Lower leg skin (tissue), 4 donors: ENCODE measurements around the gene NME8. TPM values are rescaled to one million over a fixed set of nuclear protein-coding genes. Genes with fewer than 3 reads are reported as not detected.
A peak's percentile ranks its signal among the peaks of the same experiment; 100 is the strongest.

Source experiments
- DNase-seq, 2 donors: peaks; one replicate each; pipeline ENCODE4 v3.0.0-alpha.2; 2019; ENCODE audit warnings: low spot score in 2 of 2
- H3K4me3 ChIP-seq: fragments of 200-600 bp; sonication (generic); 2 replicates; pipeline ENCODE4 v1.5.1; 2017; ENCODE audit warnings: mild to moderate bottlenecking, low read depth; ENCODE audit not compliant: poor library complexity, severe bottlenecking
- CTCF ChIP-seq, 3 donors: fragments of 450-650 bp; IDR thresholded peaks; one replicate each; pipeline ENCODE4 v1.5.1; 2016; ENCODE audit warnings: antibody characterized with exemption in 3 of 3, mild to moderate bottlenecking in 3 of 3, moderate library complexity in 2 of 3
- POLR2A ChIP-seq, 2 donors: fragments of 450-650 bp; IDR thresholded peaks; one replicate each; pipeline ENCODE4 v1.6.1; 2016 to 2017; ENCODE audit warnings: antibody characterized with exemption in 2 of 2, mild to moderate bottlenecking in 1 of 2, moderate library complexity in 1 of 2
- WGBS, 2 donors: methylation state at CpG; one replicate each; pipeline ENCODE4 v1.1.5; 2018; 5-methylcytosine and 5-hydroxymethylcytosine counted together
- intact Hi-C: fragments of 100-400 bp; cut with DNase I; formaldehyde crosslinking; loops from one replicate; pipeline ENCODE4 v1.15.0; 2023; ENCODE audit warnings: low total_unique reads
- total RNA-seq, 4 donors: library from RNA; depleted of rRNA; stranded (reverse); fragments of >200 nt; gene quantifications; one replicate each; pipeline ENCODE4 v1.1.0, GENCODE V29; 2016

Gene NME8
- total RNA-seq, 4 donors from 2014 or later, result 2.1 TPM; not detected in 3

- no peak overlapping the region for H3K4me3 ChIP-seq
- 88 to 90% methylated on average over 5 of the region's 5 CpGs for WGBS, 2 donors
- intact Hi-C loops, result no loop called here
- no peak for DNase-seq
- TF ChIP-seq POLR2A (IDR thresholded peaks at IDR 0.05) (no peak), CTCF (IDR thresholded peaks at IDR 0.05) (no peak)
These were observed 82.0 kb downstream of the NME8 start for GRCh38 chr7:37930226-37930948.

- intact Hi-C loops, result no loop called here
- no peak for DNase-seq
- WGBS, 2 donors, result 82 to 83% methylated on average over 2 of the region's 2 CpGs
- no peak for TF ChIP-seq CTCF (IDR thresholded peaks at IDR 0.05)
- TF ChIP-seq POLR2A (IDR thresholded peaks at IDR 0.05), result no peak
- no peak overlapping the region for H3K4me3 ChIP-seq
These were observed 84.1 kb downstream of the NME8 start for GRCh38 chr7:37932543-37932942.

GRCh38 chr7:37933018-37933566 lies 84.7 kb downstream of the NME8 start:
- TF ChIP-seq CTCF (IDR thresholded peaks at IDR 0.05) (no peak), POLR2A (IDR thresholded peaks at IDR 0.05) (no peak)
- DNase-seq, result no peak
- no peak overlapping the region for H3K4me3 ChIP-seq
- WGBS, 2 donors, result 92 to 96% methylated on average over 9 of the region's 9 CpGs
- intact Hi-C loops, result no loop called here

GRCh38 chr7:37942934-37943610 lies 94.7 kb downstream of the NME8 start:
- no peak for DNase-seq
- intact Hi-C loops, result no loop called here
- no peak overlapping the region for H3K4me3 ChIP-seq
- 57 to 61% methylated on average over 12 of the region's 12 CpGs for WGBS, 2 donors
- no peak for TF ChIP-seq POLR2A (IDR thresholded peaks at IDR 0.05)
- peak in 1 of 3 donors; percentile 90 for TF ChIP-seq CTCF (IDR thresholded peaks at IDR 0.05)

GRCh38 chr7:37943905-37944736 lies 95.7 kb downstream of the NME8 start:
- intact Hi-C loops, result no loop called here
- no peak for DNase-seq

More at GRCh38 chr7:37943905-37944736, 95.7 kb downstream of the NME8 start:
- no peak for TF ChIP-seq CTCF (IDR thresholded peaks at IDR 0.05)
- TF ChIP-seq POLR2A (IDR thresholded peaks at IDR 0.05), result no peak
- 67 to 74% methylated on average over 8 of the region's 8 CpGs for WGBS, 2 donors
- H3K4me3 ChIP-seq, result no peak overlapping the region
